Left ventricle myocardium inferior (tissue), 1 donor: ENCODE results near the gene FAM200A. TPM values are rescaled to one million over a fixed set of nuclear protein-coding genes. Genes with fewer than 3 reads are reported as not detected.

ENCODE experiments used
- DNase-seq: peaks from one replicate; pipeline ENCODE4 v3.0.0-alpha.2; 2020
- H3K27ac ChIP-seq: fragments of 200-600 bp; replicated peaks from 2 replicates; pipeline ENCODE4 v1.8.0; 2021
- H3K27me3 ChIP-seq: fragments of 200-600 bp; 2 replicates; pipeline ENCODE4 v1.8.0; 2021; ENCODE audit warnings: low read depth
- H3K36me3 ChIP-seq: fragments of 200-600 bp; 2 replicates; pipeline ENCODE4 v1.8.0; 2021
- H3K4me1 ChIP-seq: fragments of 200-600 bp; 2 replicates; pipeline ENCODE4 v1.8.0; 2021
- H3K4me3 ChIP-seq: fragments of 200-600 bp; 2 replicates; pipeline ENCODE4 v1.8.0; 2021; ENCODE audit warnings: mild to moderate bottlenecking, moderate library complexity
- H3K9me3 ChIP-seq: fragments of 200-600 bp; replicated peaks from 2 replicates; pipeline ENCODE4 v1.8.0; 2021
- CTCF ChIP-seq: fragments of 200-600 bp; IDR thresholded peaks from 2 replicates; pipeline ENCODE4 v1.8.0; 2021; ENCODE audit warnings: antibody characterized with exemption, mild to moderate bottlenecking, borderline replicate concordance
- intact Hi-C: fragments of 100-400 bp; cut with micrococcal nuclease; formaldehyde crosslinking; loops from one replicate; pipeline ENCODE4 v1.11.0; 2022
- long read RNA-seq: library from polyadenylated mRNA; unstranded; transcript quantifications from one replicate; pipeline ENCODE4 v2.0.0, GENCODE V29; 2021
- total RNA-seq: library from RNA; stranded (reverse); fragmentation: NEBNext Ultra II Directional; extraction: Animal tissue kit (Norgen Biotek cat#: 25700); gene quantifications from one replicate; pipeline ENCODE4 v1.2.1, GENCODE V29; 2021
- donor health status: DM: no; HTN: yes; CAD: no; lungs with severe emphysema.

The FAM200A gene
- 6.4 TPM for total RNA-seq
- long read RNA-seq, transcript FAM200A-202 (2 exons, 2,480 nt): major isoform, 8 of 12 reads
- long read RNA-seq, partial matches to known transcripts: 0 of 12 reads
- long read RNA-seq, other reads (novel, unspliced or antisense): 4 of 12 reads

DNA sequence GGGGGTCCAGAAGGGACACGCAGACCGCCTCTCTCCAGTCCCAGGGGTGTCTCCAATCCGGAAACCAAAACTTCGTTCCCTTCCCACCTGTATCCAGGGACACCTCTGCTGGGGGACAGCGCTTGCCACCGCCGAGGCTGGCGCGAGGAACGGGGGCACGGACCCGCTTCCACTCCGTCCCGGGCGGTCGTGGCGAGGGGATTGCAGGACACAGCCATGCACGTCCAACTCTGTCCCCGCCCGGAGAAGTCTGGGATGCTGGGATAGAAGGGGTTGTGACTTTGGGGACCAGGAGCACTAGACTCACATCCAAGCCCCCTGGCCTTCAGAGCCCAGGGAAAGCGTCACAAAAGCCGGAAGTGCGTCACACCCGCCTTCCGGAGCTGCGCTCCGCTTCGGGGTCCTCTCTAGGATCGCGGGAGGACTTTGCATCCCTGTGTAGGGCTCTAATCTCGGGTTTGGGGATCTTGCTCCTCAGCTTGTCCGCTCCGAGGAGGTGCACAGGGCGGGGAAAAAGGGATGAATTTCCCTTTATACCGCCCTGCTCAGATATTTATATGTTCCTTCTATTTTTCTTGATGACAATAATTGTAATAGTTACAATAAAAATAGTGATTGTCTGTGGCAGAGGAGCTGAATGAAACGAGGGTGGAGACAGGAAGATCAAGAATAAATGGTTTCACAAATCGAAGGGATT lies at the start of gene FAM200A:
Gene FAM200A (minus strand): TSS at position 348 of the 697 bp plus-strand sequence. CDS start 3,707 bp downstream, outside the sequence.
- peak; percentile 86 for DNase-seq
- peaks cover 42% of the 10 kb centered on the region for H3K36me3 ChIP-seq
- H3K4me3 ChIP-seq: peak within 1 kb of the TSS; percentile 91
- peaks cover 22% of the 10 kb centered on the region for H3K9me3 ChIP-seq
- H3K27ac ChIP-seq: peak within 1 kb of the TSS; percentile 91
- H3K27me3 ChIP-seq: no peaks in the 10 kb centered on the region
- intact Hi-C loops: no loop called here
- H3K4me1 ChIP-seq: peaks cover 31% of the 10 kb centered on the region
- no peak for TF ChIP-seq CTCF

DNA sequence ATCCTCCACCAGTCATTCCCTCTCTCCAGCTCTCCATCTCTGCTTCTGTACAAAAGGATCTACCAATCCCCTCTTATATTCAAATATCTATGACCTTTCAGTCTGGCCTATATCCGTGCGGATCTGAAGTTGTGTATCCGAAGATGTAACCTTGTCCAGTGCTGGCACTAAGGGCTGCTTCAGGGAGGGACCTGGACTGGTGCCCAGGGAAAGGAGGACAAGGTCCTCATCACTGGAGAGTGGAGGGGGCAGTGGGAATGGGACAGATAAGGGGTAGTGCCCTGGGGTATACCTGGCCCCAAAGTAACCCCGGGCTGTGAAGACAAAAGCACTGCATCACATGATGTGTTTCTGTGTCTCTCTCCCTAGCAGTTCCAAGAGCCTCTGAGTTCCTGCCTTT lies 47.9 kb upstream of the FAM200A start:
- no peaks in the 10 kb centered on the region for H3K4me1 ChIP-seq
- no peaks in the 10 kb centered on the region for H3K9me3 ChIP-seq
- TF ChIP-seq CTCF: no peak
- H3K4me3 ChIP-seq: no peak overlapping the region
- H3K36me3 ChIP-seq: no peaks in the 10 kb centered on the region
- peaks cover 9% of the 10 kb centered on the region for H3K27me3 ChIP-seq
- H3K27ac ChIP-seq: no peak overlapping the region
- intact Hi-C loops: no loop called here
- DNase-seq: no peak

DNA sequence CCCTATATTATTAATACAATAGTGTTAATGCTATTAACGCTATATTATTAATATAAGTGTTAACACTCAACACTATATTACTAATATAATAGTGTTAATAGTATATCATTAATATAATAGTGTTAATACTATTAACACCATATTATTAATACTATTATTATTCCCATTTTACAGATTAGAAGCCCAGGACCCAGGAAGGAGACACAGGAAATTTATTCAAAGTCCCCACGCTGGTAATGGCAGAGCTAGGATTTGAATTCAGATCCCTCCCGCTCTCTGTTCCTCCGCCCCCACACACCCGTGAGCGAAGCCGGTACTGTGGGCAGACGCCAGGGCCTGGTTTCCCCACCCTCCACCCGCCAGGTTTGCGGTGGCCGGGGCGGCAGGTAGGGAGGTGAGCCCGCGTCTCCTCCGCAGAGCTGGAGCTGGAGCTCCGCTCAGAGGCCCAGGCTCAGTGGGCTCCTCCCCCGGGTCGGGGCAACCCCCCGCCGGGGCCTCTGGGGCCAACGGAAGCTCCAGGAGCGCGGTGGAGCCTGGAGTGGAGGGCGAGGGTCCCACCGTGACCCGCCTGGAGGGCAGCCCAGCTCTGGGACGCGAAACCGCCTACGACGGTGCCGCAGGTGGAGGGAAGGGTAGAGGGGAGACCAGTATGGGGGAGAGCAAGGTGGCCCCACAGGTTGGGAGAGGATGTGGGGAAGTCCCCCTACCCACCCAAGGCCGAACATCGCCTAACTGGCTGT lies 46.0 kb upstream of the FAM200A start, which contains the start of gene TMEM225B:
Gene TMEM225B (plus strand): TSS at position 506 of the 740 bp plus-strand sequence. CDS start 6,122 bp downstream, outside the sequence.
- no peak within 1 kb of the TSS for H3K4me3 ChIP-seq
- no peaks in the 10 kb centered on the region for H3K36me3 ChIP-seq
- H3K27ac ChIP-seq: no peak within 1 kb of the TSS
- H3K9me3 ChIP-seq: no peaks in the 10 kb centered on the region
- intact Hi-C loops: no loop called here
- H3K27me3 ChIP-seq: peaks cover 9% of the 10 kb centered on the region
- TF ChIP-seq CTCF: no peak
- no peaks in the 10 kb centered on the region for H3K4me1 ChIP-seq
- no peak for DNase-seq

DNA sequence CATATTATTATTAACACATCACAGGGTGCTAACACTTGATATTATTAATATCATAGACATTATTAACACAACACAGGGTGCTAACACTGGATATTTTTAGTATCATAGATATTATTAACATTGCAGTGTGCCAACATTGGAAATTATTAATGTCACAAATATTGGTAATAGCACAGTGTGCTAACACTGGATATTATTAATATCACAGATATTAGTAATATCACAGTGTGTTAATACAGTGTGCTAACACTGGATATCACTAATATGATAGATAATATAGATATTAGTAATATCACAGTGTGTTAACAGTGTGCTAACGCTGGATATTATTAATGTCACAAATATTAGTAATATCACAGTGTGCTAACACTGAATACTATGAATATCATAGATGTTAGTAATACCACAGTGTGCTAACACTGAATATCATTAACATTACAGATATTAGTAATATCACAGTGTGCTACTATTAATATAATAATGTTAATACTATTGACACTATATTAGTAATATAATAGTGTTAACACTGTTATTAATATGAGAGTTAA lies 44.6 kb upstream of the FAM200A start:
- Histone ChIP-seq H3K27me3 (peaks cover 9% of the 10 kb centered on the region), H3K36me3 (no peaks in the 10 kb centered on the region), H3K9me3 (no peaks in the 10 kb centered on the region), H3K27ac (no peak overlapping the region), H3K4me3 (no peak overlapping the region), H3K4me1 (no peaks in the 10 kb centered on the region)
- no peak for TF ChIP-seq CTCF
- DNase-seq: no peak
- intact Hi-C loops: no loop called here

- no peak overlapping the region for H3K27ac ChIP-seq
- no peak for TF ChIP-seq CTCF
- no peak for DNase-seq
- H3K27me3 ChIP-seq: peaks cover 9% of the 10 kb centered on the region
- no peak overlapping the region for H3K4me3 ChIP-seq
- H3K9me3 ChIP-seq: no peaks in the 10 kb centered on the region
- no peaks in the 10 kb centered on the region for H3K36me3 ChIP-seq
- H3K4me1 ChIP-seq: no peaks in the 10 kb centered on the region
- intact Hi-C loops: no loop called here
These were observed 43.2 kb upstream of the FAM200A start for GRCh38 chr7:99594948-99595745.
